ENCODE results near the gene MAPK12.

GRCh38 chr22:50268655-50269113, 7.2 kb upstream of the MAPK12 start:
- TF ChIP-seq CTCF (IDR thresholded peaks at IDR 0.05 in 2 of 3, conservative IDR thresholded peaks at IDR 0.05 in 1 of 3; ENCODE audit: borderline replicate concordance in 1 of 3, insufficient read depth in 1 of 3, low read depth in 2 of 3, low read length in 2 of 3) = no peak
- no peak for TF ChIP-seq CEBPB (IDR thresholded peaks at IDR 0.05; ENCODE audit: low read depth)
- no peak for TF ChIP-seq JUND (IDR thresholded peaks at IDR 0.05)
- TF ChIP-seq POLR2A (IDR thresholded peaks at IDR 0.05; ENCODE audit: borderline replicate concordance, extremely low read depth, insufficient read depth, insufficient read length) = no peak
- no peak for TF ChIP-seq REST (IDR thresholded peaks at IDR 0.05; ENCODE audit: low read depth)
- TF ChIP-seq EZH2 (IDR thresholded peaks at IDR 0.05) = no peak
- no peak for TF ChIP-seq TCF7L2 (IDR thresholded peaks at IDR 0.05; ENCODE audit: borderline replicate concordance, extremely low read depth, insufficient read depth, insufficient read length)
- no peak for TF ChIP-seq ZNF274 (IDR thresholded peaks at IDR 0.05; ENCODE audit: low read depth, low read length)
- TF ChIP-seq SIN3A (IDR thresholded peaks at IDR 0.05; ENCODE audit: low read depth) = no peak
- TF ChIP-seq POLR2AphosphoS5 (IDR thresholded peaks at IDR 0.05; ENCODE audit: low read depth, low read length) = no peak
